AG04450 (cell line): ENCODE data around the gene ACER1. TPM values are rescaled to one million over a fixed set of nuclear protein-coding genes. Genes with fewer than 3 reads are reported as not detected.

Experiments
- CTCF ChIA-PET: fragments of 300-600, 350-600 bp; formaldehyde crosslinking; extraction: SDS; loops from one replicate; lab custom pipeline; 2022; ENCODE audit warnings: antibody characterized with exemption, inconsistent platforms; lab: Charles Lee
- POLR2A ChIA-PET: fragments of 350-600 bp; formaldehyde crosslinking; extraction: SDS; loops from one replicate; lab custom pipeline; 2021; ENCODE audit warnings: antibody characterized with exemption, inconsistent platforms; lab: Yijun Ruan, JAX
- DNase-seq: peaks from one replicate; pipeline ENCODE4 v3.0.0-alpha.2; 2011; ENCODE audit warnings: low read depth, low spot score
- H3K27ac ChIP-seq: one replicate; pipeline ENCODE4 v1.5.1; 2012; ENCODE audit warnings: low read depth, low read length, control low read depth
- H3K27me3 ChIP-seq: one replicate; pipeline ENCODE4 v1.6.0; 2012; ENCODE audit warnings: low read length; ENCODE audit not compliant: control insufficient read depth, insufficient read depth
- H3K4me3 ChIP-seq: 2 replicates; pipeline ENCODE4 v1.5.1; 2011; ENCODE audit warnings: mild to moderate bottlenecking, low read depth, low read length, control low read depth
- H3K9me3 ChIP-seq: 2 replicates; pipeline ENCODE4 v1.5.1; 2012; ENCODE audit warnings: low read length; ENCODE audit not compliant: control insufficient read depth, insufficient read depth
- CTCF ChIP-seq: IDR thresholded peaks from 2 replicates; pipeline ENCODE4 v1.5.1; 2011; ENCODE audit warnings: low read depth, low read length, control low read depth, inconsistent platforms
- polyA minus RNA-seq: library from RNA; depleted of rRNA, polyadenylated mRNA; stranded (reverse); fragments of >200 nt; gene quantifications from 2 replicates; pipeline ENCODE4 v1.2.3, GENCODE V29; 2011; rRNA and poly(A)+ RNA removed
- polyA plus RNA-seq: library from polyadenylated mRNA; depleted of rRNA; stranded (reverse); fragments of >200 nt; gene quantifications from 2 replicates; pipeline ENCODE4 v1.2.3, GENCODE V29; 2011; rRNA removed

The ACER1 gene
- polyA plus RNA-seq (not detected in 2 replicates), polyA minus RNA-seq (not detected in 2 replicates)

GRCh38 chr19:6333439-6333838, at the start of gene ACER1:
Gene ACER1 (minus strand): TSS chr19:6333612. CDS start chr19:6333551, 61 bp downstream.
- DNase-seq, result no peak
- Histone ChIP-seq H3K27me3 (no peaks in the 10 kb centered on the region), H3K9me3 (no peaks in the 10 kb centered on the region), H3K4me3 (no peak within 1 kb of the TSS), H3K27ac (no peak within 1 kb of the TSS)
- ChIA-PET CTCF (no interaction called here), POLR2A (interaction anchor here (0.6 kb wide), 1 partner anchor 19 kb away, joined by 3 read pairs; no protein-coding TSS in a partner anchor)
- no peak for TF ChIP-seq CTCF

- POLR2A ChIA-PET, result interaction anchor here (0.7 to 1.0 kb wide), 3 partner anchors 8 to 76 kb away, joined by 4 to 11 read pairs (median 5); no protein-coding TSS in a partner anchor
These were observed 49.8 kb upstream of the ACER1 start for GRCh38 chr19:6383188-6383587.

GRCh38 chr19:6381030-6381750, 47.8 kb upstream of the ACER1 start:
- POLR2A ChIA-PET, result no interaction called here
- H3K27ac ChIP-seq, result no peak overlapping the region
- no peak for TF ChIP-seq CTCF
- no peak overlapping the region for H3K4me3 ChIP-seq
- peaks cover 14% of the 10 kb centered on the region; the same call in 1 of the 2 replicates for H3K9me3 ChIP-seq
- DNase-seq, result no peak
- CTCF ChIA-PET, result no interaction called here
- H3K27me3 ChIP-seq, result no peaks in the 10 kb centered on the region

More at GRCh38 chr19:6383188-6383587, 49.8 kb upstream of the ACER1 start:
- H3K4me3 ChIP-seq, result no peak overlapping the region
- no peak for DNase-seq
- H3K27me3 ChIP-seq, result no peaks in the 10 kb centered on the region
- TF ChIP-seq CTCF, result no peak
- CTCF ChIA-PET, result no interaction called here
- H3K9me3 ChIP-seq, result peaks cover 14% of the 10 kb centered on the region; the same call in 1 of the 2 replicates
- H3K27ac ChIP-seq, result no peak overlapping the region

GRCh38 chr19:6379744-6380143, 46.3 kb upstream of the ACER1 start:
- H3K27me3 ChIP-seq, result no peaks in the 10 kb centered on the region
- H3K9me3 ChIP-seq, result peaks cover 14% of the 10 kb centered on the region; the same call in 1 of the 2 replicates
- no peak overlapping the region for H3K27ac ChIP-seq
- no peak for DNase-seq
- ChIA-PET CTCF (no interaction called here), POLR2A (no interaction called here)
- no peak overlapping the region for H3K4me3 ChIP-seq
- TF ChIP-seq CTCF, result no peak

GRCh38 chr19:6378486-6378885, 45.1 kb upstream of the ACER1 start:
- ChIA-PET CTCF (interaction anchor here (0.6 kb wide), 1 partner anchor 27 kb away, joined by 3 read pairs; no protein-coding TSS in a partner anchor), POLR2A (interaction anchor here (0.5 to 1.1 kb wide), 3 partner anchors 17 to 70 kb away, joined by 3 read pairs; partner anchors contain the start of gene CLPP)
- Histone ChIP-seq H3K27me3 (no peaks in the 10 kb centered on the region), H3K27ac (no peak overlapping the region), H3K4me3 (no peak overlapping the region), H3K9me3 (peaks cover 17% of the 10 kb centered on the region; the same call in 1 of the 2 replicates)
- DNase-seq, result no peak
- TF ChIP-seq CTCF, result no peak
